Loucy (cell line): ENCODE results near the gene B4GALT2.

Experiments
- EZH2phosphoT487 ChIP-seq: fragments of 200-600 bp; IDR thresholded peaks from 2 replicates; pipeline ENCODE4 v1.6.1; 2018; ENCODE audit warnings: antibody characterized with exemption, mild to moderate bottlenecking, moderate library complexity, borderline replicate concordance
- TF ChIP-seq, protein P1 (sequence below): fragments of 200-600 bp; sonication (generic); conservative IDR thresholded peaks from 2 replicates; pipeline ENCODE4 v1.5.1; 2014; ENCODE audit warnings: mild to moderate bottlenecking, antibody characterized with exemption, low read length

DNA sequence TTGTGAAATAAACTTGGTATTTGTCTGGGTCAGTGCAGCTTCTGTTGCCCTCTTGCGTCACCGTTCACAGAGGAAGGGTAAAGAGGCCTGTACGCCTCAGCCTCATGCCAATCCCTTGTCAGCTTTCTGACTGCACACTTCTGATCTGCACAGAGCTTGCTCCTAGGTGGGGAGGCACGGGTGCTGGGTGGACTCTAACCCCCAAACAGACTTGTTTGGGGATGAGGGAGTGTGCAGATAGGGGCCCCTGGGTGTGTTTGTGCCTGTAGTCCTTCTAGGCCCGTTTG lies 803 bp upstream of the B4GALT2 start:
- TF ChIP-seq, protein P1, sequence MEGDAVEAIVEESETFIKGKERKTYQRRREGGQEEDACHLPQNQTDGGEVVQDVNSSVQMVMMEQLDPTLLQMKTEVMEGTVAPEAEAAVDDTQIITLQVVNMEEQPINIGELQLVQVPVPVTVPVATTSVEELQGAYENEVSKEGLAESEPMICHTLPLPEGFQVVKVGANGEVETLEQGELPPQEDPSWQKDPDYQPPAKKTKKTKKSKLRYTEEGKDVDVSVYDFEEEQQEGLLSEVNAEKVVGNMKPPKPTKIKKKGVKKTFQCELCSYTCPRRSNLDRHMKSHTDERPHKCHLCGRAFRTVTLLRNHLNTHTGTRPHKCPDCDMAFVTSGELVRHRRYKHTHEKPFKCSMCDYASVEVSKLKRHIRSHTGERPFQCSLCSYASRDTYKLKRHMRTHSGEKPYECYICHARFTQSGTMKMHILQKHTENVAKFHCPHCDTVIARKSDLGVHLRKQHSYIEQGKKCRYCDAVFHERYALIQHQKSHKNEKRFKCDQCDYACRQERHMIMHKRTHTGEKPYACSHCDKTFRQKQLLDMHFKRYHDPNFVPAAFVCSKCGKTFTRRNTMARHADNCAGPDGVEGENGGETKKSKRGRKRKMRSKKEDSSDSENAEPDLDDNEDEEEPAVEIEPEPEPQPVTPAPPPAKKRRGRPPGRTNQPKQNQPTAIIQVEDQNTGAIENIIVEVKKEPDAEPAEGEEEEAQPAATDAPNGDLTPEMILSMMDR = no peak
- TF ChIP-seq EZH2phosphoT487 = no peak
